HL-60/S4 (cell line): Measurements from ENCODE around the gene PAX8.

ENCODE experiments used
- in situ Hi-C: fragments of 300-500 bp; cut with MboI; formaldehyde crosslinking; loops from 2 replicates; pipeline ENCODE4 v1.14.3; 2022; ENCODE audit warnings: low sequenced_read_pairs

Gene PAX8

GRCh38 chr2:113187771-113188170, 91.0 kb downstream of the PAX8 start:
- in situ Hi-C loops = loop anchor here (10.0 kb wide), 1 partner anchor 103 kb away; no protein-coding TSS in a partner anchor

GRCh38 chr2:113186433-113186796, 92.3 kb downstream of the PAX8 start:
- in situ Hi-C loops = loop anchor here (10.0 kb wide), 1 partner anchor 102 kb away; no protein-coding TSS in a partner anchor

- in situ Hi-C loops = loop anchor here (10.0 kb wide), 1 partner anchor 101 kb away; no protein-coding TSS in a partner anchor
Measured at GRCh38 chr2:113185664-113186432, 92.9 kb downstream of the PAX8 start.

- in situ Hi-C loops = loop anchor here (10.0 kb wide), 1 partner anchor 100 kb away; no protein-coding TSS in a partner anchor
Measured at GRCh38 chr2:113184531-113185230, 94.0 kb downstream of the PAX8 start.

GRCh38 chr2:113183703-113184102, 95.0 kb downstream of the PAX8 start:
- in situ Hi-C loops = loop anchor here (10.0 kb wide), 1 partner anchor 99 kb away; no protein-coding TSS in a partner anchor

GRCh38 chr2:113183264-113183663, 95.5 kb downstream of the PAX8 start:
- in situ Hi-C loops = loop anchor here (10.0 kb wide), 1 partner anchor 98 kb away; no protein-coding TSS in a partner anchor

- in situ Hi-C loops = loop anchor here (10.0 kb wide), 1 partner anchor 98 kb away; no protein-coding TSS in a partner anchor
Measured at GRCh38 chr2:113182471-113183260, 96.1 kb downstream of the PAX8 start.

GRCh38 chr2:113181258-113182051, 97.3 kb downstream of the PAX8 start:
- in situ Hi-C loops = loop anchor here (10.0 kb wide), 1 partner anchor 97 kb away; no protein-coding TSS in a partner anchor

- in situ Hi-C loops = loop anchor here (10.0 kb wide), 1 partner anchor 96 kb away; no protein-coding TSS in a partner anchor
Measured at GRCh38 chr2:113180131-113180946, 98.4 kb downstream of the PAX8 start.

GRCh38 chr2:113179446-113180045, 99.2 kb downstream of the PAX8 start:
- in situ Hi-C loops = loop anchor here (10.0 kb wide), 1 partner anchor 95 kb away; no protein-coding TSS in a partner anchor

GRCh38 chr2:113178891-113179290, 99.8 kb downstream of the PAX8 start:
- in situ Hi-C loops = no loop called here

- in situ Hi-C loops = no loop called here
Measured at GRCh38 chr2:113178069-113178746, 100.5 kb downstream of the PAX8 start.

- in situ Hi-C loops = no loop called here
Measured at GRCh38 chr2:113176696-113177355, 101.9 kb downstream of the PAX8 start.

- in situ Hi-C loops = no loop called here
Measured at GRCh38 chr2:113175736-113176695, 102.7 kb downstream of the PAX8 start.

GRCh38 chr2:113175042-113175628, 103.6 kb downstream of the PAX8 start:
- in situ Hi-C loops = no loop called here

GRCh38 chr2:113174376-113174750, 104.4 kb downstream of the PAX8 start:
- in situ Hi-C loops = no loop called here
